ENCODE results near the gene SRPX.
A peak's percentile ranks its signal among the peaks of the same experiment; 100 is the strongest.

Gene SRPX

GRCh38 chrX:38220415-38221390, at the start of gene SRPX:
Gene SRPX (minus strand): TSS chrX:38220871. CDS start chrX:38220792, 79 bp downstream.
- DNase-seq, result peak in 16 of 51 donors; percentile 0 to 24 (median 6)

- no peak for DNase-seq
Measured at GRCh38 chrX:38268011-38268410, 47.3 kb upstream of the SRPX start.

GRCh38 chrX:38262715-38263620, 42.3 kb upstream of the SRPX start:
- no peak for DNase-seq

- DNase-seq, result no peak
Measured at GRCh38 chrX:38260231-38260630, 39.6 kb upstream of the SRPX start.

- DNase-seq, result no peak
Measured at GRCh38 chrX:38256019-38256418, 35.3 kb upstream of the SRPX start.

GRCh38 chrX:38249965-38250364, 29.3 kb upstream of the SRPX start:
- no peak for DNase-seq

- DNase-seq, result no peak
Measured at GRCh38 chrX:38247051-38247450, 26.4 kb upstream of the SRPX start.

- no peak for DNase-seq
Measured at GRCh38 chrX:38240541-38240940, 19.9 kb upstream of the SRPX start.

GRCh38 chrX:38236901-38237615, 16.4 kb upstream of the SRPX start:
- no peak for DNase-seq

- peak in 2 of 51 donors; percentile 2 to 22 for DNase-seq
Measured at GRCh38 chrX:38233891-38234667, 13.4 kb upstream of the SRPX start.

GRCh38 chrX:38232079-38232686, 11.5 kb upstream of the SRPX start:
- DNase-seq, result no peak

- DNase-seq, result peak in 1 of 51 donors; percentile 0
Measured at GRCh38 chrX:38225093-38225492, 4.4 kb upstream of the SRPX start.

GRCh38 chrX:38224160-38224559, 3.5 kb upstream of the SRPX start:
- no peak for DNase-seq

- no peak for DNase-seq
Measured at GRCh38 chrX:38221391-38221929, 789 bp upstream of the SRPX start.

- peak in 15 of 51 donors; percentile 1 to 24 (median 4) for DNase-seq
Measured at GRCh38 chrX:38220024-38220414, 652 bp downstream of the SRPX start.

GRCh38 chrX:38216642-38217041, 4.0 kb downstream of the SRPX start:
- no peak for DNase-seq

GRCh38 chrX:38214551-38215531, 5.8 kb downstream of the SRPX start:
- DNase-seq, result no peak

GRCh38 chrX:38214044-38214443, 6.6 kb downstream of the SRPX start:
- no peak for DNase-seq
